ENCODE results near the gene PPP1R3D.
"Not testable (repeated sequence)": the region's sequence is repeated elsewhere in the genome, so short reads cannot be mapped to it uniquely, and the experiment has no call there.

- not testable (repeated sequence) for TF ChIP-seq ATF3 (IDR thresholded peaks at IDR 0.05; ENCODE audit: insufficient read depth, low read depth, low read length); CTCF (IDR thresholded peaks at IDR 0.05; ENCODE audit: control extremely low read depth in 1 of 3, insufficient read depth in 1 of 3, low read depth in 1 of 3, low read length in 3 of 3); E2F6 (IDR thresholded peaks at IDR 0.05); EZH2 (IDR thresholded peaks at IDR 0.05; ENCODE audit: low read depth, low read length, severe bottlenecking); JUN (IDR thresholded peaks at IDR 0.05; ENCODE audit: low read depth, low read length); HDAC6 (IDR thresholded peaks at IDR 0.05; ENCODE audit: low read depth, low read length); ZNF274 (IDR thresholded peaks at IDR 0.05; ENCODE audit: borderline replicate concordance, extremely low read depth, low read length); HDAC2 (IDR thresholded peaks at IDR 0.05; ENCODE audit: borderline replicate concordance in 1 of 2, low read depth in 2 of 2, low read length in 2 of 2); CHD2 (IDR thresholded peaks at IDR 0.05; ENCODE audit: low read length); EP300 (IDR thresholded peaks at IDR 0.05; ENCODE audit: borderline replicate concordance in 1 of 2, low read depth in 2 of 2, low read length in 2 of 2); POLR2AphosphoS5 (IDR thresholded peaks at IDR 0.05; ENCODE audit: low read depth, low read length)
These were observed 50.1 kb downstream of the PPP1R3D start for GRCh38 chr20:59890035-59890434.

Data from H1 (cell line).